Stimulated activated CD8-positive, alpha-beta memory T cell treated with anti-CD3 and anti-CD28 coated beads, Interleukin-4, amount 100 ng/mL, for 1 hour (primary cell): Measurements from ENCODE around the gene ZNF512.
"Not testable (repeated sequence)": the region's sequence is repeated elsewhere in the genome, so short reads cannot be mapped to it uniquely, and the experiment has no call there.

Source experiments
- DNase-seq, 2 donors: peaks; one replicate each; pipeline ENCODE4 v3.0.0-alpha.2; 2020; ENCODE audit warnings: low read depth in 2 of 2, low spot score in 1 of 2

Gene ZNF512

GRCh38 chr2:27582695-27583389, at the start of gene ZNF512:
Gene ZNF512 (plus strand): TSS chr2:27583042. CDS start chr2:27583113, 71 bp downstream.
- peak; percentile 53 for DNase-seq

DNA sequence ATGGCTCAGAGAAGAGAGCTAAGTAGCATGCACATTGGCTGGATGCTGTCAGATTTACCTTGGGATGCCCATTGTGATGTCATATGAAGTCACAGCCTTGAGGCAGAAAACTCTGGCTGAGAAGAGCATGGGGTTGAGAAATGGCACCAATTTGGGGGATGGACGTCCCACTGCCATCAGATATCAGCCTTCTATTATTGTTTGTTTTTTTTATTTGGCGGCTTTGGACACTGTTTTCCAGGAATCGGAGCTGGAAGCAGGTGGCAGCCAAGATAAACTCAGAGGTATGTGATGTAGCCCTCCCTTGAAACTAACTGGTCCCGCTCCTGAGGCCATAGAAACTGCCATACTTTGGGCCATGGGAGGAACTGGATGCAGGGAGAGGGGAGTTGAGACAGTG, 45.6 kb upstream of the ZNF512 start:
- no peak for DNase-seq

DNA sequence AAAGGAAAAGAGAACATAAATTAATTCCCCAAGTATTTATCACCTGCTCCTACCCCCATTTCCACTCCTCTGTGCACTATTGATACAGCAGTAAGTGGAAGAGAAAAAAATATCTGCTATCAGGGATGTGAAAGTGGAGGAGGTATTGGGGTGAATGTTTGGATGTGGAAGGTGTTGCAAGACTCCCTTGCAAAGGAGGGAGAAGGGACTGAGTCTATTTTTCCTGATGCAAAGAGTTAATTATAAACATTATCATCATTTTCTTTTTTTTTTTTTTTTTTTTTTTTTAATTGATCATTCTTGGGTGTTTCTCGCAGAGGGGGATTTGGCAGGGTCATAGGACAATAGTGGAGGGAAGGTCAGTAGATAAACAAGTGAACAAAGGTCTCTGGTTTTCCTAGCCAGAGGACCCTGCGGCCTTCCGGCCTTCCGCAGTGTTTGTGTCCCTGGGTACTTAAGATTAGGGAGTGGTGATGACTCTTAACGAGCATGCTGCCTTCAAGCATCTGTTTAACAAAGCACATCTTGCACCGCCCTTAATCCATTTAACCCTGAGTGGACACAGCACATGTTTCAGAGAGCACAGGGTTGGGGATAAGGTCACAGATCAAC, 43.9 kb upstream of the ZNF512 start:
- DNase-seq = not testable (repeated sequence)

DNA sequence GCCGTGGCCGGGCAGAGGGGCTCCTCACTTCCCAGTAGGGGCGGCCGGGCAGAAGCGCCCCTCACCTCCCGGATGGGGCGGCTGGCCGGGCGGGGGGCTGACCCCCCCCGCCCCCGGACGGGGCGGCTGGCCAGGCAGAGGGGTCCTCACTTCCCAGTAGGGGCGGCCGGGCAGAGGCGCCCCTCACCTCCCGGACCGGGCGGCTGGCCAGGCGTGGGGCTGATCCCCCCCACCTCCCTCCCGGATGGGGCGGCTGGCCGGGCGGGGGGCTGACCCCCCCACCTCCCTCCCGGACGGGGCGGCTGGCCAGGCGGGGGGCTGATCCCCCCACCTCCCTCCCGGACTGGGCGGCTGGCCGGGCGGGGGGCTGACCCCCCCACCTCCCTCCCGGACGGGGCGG, 43.2 kb upstream of the ZNF512 start:
- not testable (repeated sequence) for DNase-seq

- no peak for DNase-seq
These were observed 38.6 kb upstream of the ZNF512 start for GRCh38 chr2:27544143-27544821.

DNA sequence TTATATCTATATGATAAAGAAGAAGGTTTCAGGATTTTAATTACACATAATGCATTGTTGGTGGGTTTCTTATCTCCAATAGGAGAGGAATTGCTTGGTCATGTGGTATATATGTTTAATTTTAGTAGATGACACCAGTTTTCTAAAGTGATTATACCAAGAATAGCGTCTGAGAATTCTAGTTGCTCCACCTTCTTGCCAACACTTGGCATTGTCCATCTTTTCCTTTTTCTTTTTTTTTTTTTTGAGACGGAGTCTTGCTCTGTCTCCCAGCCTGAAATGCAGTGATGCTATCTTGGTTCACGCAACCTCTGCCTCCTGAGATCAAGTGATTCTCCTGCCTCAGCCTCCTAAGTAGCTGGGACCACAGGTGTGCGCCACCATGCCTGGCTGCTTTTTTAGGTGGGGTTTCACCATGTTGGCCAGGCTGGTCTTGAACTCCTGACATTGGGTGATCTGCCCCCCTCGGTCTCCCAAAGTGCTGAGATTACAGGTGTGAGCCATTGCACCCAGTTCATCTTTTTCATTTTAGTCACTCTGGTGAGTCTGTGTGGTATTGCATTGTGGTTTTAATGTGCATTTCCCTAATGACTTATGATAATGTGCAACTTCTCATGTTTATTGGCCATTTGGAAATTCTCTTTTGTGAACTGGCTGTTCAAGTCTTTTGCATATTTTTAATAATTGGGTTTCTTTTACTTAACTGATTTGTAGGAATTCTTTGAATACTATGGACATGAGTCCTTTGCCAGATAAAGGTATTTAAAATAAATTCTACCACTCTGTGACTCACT, 37.3 kb upstream of the ZNF512 start:
- no peak for DNase-seq

DNA sequence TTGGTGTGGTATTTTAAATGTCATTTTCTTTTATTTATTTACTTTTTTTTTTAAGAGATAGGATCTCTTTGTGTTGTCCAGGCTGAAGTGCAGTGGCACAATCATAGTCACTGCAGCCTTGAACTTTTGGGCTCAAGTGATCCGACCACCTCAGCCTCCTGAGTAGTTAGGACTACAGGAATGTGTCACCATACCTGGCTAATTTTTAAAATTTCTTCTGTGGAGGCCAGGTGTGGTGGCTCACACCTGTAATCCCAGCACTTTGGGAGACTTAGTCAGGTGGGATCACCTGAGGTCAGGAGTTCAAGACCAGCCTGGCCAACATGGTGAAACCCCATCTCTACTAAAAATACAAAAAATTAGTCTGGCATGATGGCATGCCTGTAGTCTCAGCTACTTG, 33.5 kb upstream of the ZNF512 start:
- DNase-seq = no peak

DNA sequence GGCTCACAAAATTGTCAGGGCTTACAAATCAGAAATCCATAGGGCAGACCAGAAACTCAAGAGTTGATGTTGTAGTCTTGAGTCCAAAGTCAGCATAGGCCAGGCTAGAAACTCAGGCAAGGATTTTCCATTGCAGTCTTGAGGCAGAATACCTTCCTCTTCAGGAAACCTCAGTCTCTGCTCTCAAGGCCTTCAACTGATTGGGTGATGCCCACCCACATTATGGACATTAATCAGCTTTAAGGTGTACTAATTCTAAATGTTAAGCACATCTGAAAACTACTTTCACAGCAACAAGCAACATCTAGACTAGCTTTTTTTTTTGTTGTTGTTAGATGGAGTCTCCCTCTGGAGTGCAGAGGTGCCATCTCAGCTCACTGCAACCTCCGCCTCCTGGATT, 31.3 kb upstream of the ZNF512 start:
- DNase-seq = no peak

DNA sequence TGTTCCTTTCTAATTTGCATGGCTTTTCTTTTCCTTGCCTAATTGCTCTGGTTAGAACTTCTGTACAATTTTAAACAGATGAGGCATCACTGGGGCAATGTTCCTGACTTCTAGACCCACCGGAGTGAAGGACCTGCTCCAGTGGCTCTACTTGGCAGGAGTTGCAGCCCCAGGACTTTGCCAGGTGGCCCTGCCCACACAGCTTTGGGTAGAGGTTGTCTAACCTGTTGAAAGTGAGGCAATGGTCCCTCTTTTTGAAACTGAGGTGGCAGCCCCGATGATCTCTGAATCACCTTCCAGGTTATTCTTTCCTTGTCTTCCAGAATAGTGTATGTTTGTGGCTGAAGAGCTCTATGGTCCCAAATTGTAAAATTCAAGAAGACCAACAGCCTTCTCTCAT, 29.9 kb upstream of the ZNF512 start:
- DNase-seq = no peak

DNA sequence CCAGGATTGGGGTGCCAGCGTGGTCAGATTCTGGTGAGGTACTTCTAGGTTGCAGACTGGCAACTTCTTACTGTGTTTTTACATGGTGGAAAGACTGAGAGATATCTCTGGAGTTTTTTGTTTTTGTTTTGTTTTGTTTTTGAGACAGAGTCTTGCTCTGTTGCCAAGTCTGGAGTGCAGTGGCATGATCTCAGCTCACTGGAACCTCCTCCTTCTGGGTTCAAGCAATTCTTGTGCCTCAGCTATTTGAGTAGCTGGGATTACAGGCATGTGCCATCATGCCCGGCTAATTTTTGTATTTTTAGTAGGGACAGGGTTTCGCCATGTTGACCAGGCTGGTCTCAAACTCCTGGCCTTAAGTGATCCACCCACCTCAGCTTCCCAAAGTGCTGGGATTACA, 28.4 kb upstream of the ZNF512 start:
- DNase-seq = not testable (repeated sequence)

GRCh38 chr2:27559228-27559627, 23.6 kb upstream of the ZNF512 start:
- DNase-seq = no peak

DNA sequence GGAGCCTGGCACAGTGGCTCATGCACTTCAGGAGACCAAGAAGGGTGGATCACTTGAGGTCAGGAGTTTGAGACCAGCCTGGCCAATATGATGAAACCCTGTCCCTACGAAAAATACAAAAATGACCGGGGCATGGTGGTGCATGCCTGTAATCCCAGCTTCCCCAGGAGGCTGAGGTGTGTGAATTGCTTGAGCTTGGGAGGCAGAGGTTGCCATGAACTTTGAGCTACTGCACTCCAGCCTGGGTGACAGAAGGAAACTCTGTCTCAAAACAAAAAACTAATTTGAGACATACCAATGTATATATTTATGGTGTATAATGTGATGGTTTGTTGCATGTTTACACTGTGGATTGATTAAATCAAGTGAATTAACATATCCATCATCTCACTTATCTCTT, 21.8 kb upstream of the ZNF512 start:
- DNase-seq = no peak

- no peak for DNase-seq
These were observed 16.2 kb upstream of the ZNF512 start for GRCh38 chr2:27566628-27567027.

GRCh38 chr2:27569398-27569797, 13.4 kb upstream of the ZNF512 start:
- DNase-seq = no peak

- no peak for DNase-seq
These were observed 11.6 kb upstream of the ZNF512 start for GRCh38 chr2:27571197-27571596.

DNA sequence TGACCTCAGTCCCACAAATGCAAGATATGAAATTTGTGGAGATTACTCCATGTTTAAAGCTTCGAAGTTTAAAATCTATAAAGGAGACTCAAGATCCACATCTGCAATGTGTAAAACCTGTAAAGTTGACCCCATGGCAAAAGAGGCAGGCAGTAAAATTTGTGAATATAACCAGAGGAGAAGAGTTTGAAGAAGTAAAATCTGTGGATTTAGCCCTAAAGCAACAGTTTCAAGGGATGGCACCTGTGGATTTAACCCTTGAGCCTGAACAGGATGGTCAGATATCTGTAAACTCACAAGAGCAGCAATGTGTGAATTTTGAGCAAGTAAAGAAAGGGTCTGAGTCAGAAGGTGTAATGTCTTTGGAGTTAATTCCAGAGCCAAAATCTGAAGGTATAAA, 11.2 kb upstream of the ZNF512 start:
- no peak for DNase-seq

- no peak for DNase-seq
These were observed 10.4 kb upstream of the ZNF512 start for GRCh38 chr2:27572439-27572838.

GRCh38 chr2:27572998-27573429, 9.8 kb upstream of the ZNF512 start:
- DNase-seq = no peak

GRCh38 chr2:27573452-27573851, 9.4 kb upstream of the ZNF512 start:
- DNase-seq = no peak

- DNase-seq = no peak
These were observed 1.3 kb upstream of the ZNF512 start for GRCh38 chr2:27581417-27582128.

DNA sequence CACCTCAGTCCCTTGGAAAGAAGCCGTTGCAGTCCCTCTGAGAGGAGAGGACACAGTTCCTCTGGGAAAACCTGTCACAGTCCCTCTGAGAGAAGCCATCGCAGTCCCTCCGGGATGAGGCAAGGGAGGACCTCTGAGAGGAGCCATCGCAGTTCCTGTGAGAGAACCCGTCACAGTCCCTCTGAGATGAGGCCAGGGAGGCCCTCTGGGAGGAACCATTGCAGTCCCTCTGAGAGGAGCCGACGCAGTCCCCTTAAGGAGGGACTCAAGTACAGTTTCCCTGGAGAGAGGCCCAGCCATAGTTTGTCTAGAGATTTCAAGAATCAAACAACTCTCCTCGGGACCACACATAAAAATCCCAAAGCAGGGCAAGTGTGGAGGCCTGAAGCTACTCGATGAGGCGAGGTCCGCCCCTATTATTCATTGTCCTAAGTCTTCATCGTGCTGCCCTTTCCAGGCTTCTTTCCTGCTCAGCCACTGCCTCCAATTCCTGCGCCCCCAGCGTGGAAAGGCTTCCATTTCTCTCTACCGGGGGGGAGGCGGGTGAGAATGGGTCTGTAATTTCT, 630 bp upstream of the ZNF512 start:
- no peak for DNase-seq
